ENCODE results near the gene FAM171A2.

Gene FAM171A2

GRCh38 chr17:44361292-44362260, 2.1 kb downstream of the FAM171A2 start:
- no peak for DNase-seq (ENCODE audit: low read depth in 2 of 2)

GRCh38 chr17:44360826-44361225, 2.8 kb downstream of the FAM171A2 start:
- no peak for DNase-seq (ENCODE audit: low read depth in 2 of 2)

- DNase-seq (ENCODE audit: low read depth in 2 of 2) = no peak
These were observed 3.5 kb downstream of the FAM171A2 start for GRCh38 chr17:44360144-44360533.

DNA sequence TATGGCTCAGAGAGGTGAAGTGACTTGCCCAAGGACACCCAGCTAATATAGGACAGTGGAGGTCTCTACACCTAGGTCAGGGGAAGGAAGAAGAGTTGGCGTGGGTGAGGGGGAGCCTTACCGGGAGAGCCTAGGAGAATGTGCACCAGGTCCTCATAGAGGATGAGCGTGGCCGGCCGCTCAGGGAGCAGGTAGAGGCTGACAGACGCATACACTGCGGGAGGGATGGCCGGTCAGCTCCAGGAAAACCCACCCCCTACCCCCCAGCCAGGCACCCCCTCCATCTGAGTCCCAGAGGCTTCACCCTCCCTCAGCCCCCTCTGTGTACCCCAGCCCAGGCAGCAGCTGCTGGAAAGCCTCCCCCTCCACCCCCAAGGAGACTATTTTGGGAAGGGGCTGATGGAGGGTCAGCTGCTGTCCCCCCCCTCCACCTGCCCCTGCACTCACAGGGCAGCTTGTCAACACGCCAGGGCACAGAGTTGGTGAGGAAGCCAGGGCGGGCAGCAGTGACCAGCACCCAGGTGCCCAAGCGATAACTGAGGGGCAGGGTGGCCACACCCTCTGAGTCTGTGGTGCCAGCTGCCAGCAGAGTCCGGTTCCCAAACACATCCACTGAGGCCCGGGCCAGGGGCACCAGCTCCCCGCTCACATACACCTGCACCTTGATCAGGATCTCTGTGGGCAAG, 4.1 kb downstream of the FAM171A2 start:
- DNase-seq (ENCODE audit: low read depth in 2 of 2) = no peak

- DNase-seq (ENCODE audit: low read depth in 2 of 2) = no peak
These were observed 4.6 kb downstream of the FAM171A2 start for GRCh38 chr17:44359006-44359405.

DNA sequence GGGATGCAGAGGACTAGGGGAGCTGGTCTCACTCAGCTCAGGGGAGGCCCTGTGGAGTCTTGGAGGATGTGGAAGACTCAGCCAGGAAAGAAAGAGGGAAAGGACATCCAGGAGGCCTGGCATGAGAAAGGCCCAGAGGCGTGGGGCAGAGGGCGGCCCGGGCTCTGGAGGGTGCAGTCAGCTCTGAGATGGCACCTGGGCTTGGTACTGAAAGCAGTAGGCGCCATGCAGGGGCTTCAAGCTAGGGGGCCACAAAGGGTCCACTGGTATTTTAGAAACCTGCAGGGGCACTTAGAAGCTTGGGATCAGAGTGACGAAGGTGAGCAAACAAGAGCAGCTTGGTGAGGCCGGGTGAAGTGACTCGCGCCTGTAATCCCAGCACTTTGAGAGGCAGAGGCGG, 5.6 kb downstream of the FAM171A2 start:
- no peak for DNase-seq (ENCODE audit: low read depth in 2 of 2)

DNA sequence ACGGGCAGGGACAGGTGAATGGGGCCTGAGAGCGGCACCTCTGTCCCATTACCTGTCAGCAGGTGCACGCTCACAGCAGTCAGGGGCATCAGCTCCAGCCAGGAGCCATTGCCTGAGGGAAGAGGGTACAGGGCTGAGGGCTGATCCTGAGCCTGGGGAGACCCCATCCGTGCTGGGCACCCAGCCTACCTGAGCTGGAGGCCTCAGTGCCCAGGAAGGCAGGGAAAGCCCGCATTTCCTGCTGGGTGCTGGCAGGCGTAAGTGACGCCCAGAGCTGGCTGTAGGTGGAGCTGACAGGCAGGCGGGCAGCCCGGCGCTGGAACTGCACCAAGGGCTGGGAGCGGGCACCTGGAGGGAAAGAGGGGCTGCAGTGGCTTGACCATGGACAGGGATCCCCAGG, 7.4 kb downstream of the FAM171A2 start:
- DNase-seq (ENCODE audit: low read depth in 2 of 2) = no peak

DNA sequence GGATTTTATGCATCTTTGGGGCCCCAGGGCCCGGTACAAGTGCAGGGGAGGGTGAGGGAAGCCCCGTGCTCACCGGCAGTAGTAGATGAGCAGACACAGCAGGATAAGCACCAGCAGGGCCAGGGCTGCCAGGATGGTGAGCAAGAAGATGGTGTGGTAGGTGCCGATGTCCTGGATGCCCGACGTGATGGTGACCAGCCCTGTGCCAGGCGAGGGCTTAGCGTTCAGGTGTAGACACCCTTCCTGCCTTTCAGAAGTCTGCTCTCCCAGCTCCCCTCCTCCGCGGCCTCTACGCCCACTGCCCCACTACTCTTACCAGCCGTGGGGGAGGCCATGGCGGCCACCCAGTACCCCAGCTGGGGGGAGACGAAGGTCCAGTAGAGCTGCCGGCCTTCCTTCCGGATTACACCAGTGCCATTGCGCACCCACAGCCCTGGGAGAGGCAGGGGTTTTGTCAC, 8.0 kb downstream of the FAM171A2 start:
- DNase-seq (ENCODE audit: low read depth in 2 of 2) = no peak

- peak; percentile 30 to 56 for DNase-seq (ENCODE audit: low read depth in 2 of 2)
These were observed 8.8 kb downstream of the FAM171A2 start for GRCh38 chr17:44354582-44355561.

GRCh38 chr17:44353672-44354331, 9.9 kb downstream of the FAM171A2 start:
- no peak for DNase-seq (ENCODE audit: low read depth in 2 of 2)

DNA sequence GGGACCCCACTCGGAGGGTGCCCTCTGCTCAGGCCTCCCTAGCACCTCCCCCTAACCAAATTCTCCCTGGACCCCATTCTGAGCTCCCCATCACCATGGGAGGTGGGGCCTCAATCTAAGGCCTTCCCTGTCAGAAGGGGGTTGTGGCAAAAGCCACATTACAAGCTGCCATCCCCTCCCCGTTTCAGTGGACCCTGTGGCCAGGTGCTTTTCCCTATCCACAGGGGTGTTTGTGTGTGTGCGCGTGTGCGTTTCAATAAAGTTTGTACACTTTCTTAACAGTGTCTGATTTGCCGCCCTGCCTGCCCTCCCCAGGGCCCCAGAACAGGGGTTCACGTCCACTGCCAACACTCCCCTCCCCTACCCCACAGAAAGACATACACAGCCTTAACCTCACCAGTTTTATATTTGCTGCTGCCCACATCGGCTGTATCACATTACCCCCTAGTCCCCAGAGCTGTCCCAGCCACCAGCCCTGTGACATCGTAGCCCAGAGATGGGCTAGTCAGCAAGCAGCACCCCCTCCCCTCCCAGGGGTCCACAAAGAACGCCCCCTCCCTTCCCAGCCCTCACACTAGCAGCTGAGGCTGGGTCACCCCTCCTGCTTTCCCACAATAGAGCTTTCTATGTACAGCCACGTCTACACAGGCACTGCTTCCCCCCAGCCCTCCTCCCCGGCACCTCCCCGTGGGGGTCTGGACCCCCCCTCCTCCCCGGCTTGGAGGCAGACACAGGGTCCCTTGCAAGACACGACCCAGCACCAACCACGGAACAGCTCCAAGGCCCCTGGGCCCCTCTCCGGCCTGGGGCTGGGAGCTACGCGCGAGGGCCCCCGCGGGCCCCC, 10.6 kb downstream of the FAM171A2 start:
- DNase-seq (ENCODE audit: low read depth in 2 of 2) = no peak

DNA sequence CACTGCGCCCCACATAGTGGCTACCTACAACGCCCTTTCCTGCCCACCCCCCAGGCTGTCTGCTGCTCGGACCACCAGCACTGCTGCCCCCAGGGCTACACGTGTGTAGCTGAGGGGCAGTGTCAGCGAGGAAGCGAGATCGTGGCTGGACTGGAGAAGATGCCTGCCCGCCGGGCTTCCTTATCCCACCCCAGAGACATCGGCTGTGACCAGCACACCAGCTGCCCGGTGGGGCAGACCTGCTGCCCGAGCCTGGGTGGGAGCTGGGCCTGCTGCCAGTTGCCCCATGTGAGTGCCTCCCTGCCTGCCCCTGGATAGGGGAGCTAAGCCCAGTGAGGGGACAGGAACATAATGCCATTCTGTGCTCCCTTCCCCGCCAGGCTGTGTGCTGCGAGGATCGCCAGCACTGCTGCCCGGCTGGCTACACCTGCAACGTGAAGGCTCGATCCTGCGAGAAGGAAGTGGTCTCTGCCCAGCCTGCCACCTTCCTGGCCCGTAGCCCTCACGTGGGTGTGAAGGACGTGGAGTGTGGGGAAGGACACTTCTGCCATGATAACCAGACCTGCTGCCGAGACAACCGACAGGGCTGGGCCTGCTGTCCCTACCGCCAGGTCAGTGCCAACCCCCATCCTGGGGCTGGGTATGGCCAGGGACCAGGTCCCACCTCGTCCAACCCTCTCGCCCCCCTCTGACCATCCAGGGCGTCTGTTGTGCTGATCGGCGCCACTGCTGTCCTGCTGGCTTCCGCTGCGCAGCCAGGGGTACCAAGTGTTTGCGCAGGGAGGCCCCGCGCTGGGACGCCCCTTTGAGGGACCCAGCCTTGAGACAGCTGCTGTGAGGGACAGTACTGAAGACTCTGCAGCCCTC, 11.5 kb downstream of the FAM171A2 start:
- no peak for DNase-seq (ENCODE audit: low read depth in 2 of 2)

- DNase-seq (ENCODE audit: low read depth in 2 of 2) = no peak
These were observed 12.2 kb downstream of the FAM171A2 start for GRCh38 chr17:44351464-44351863.

DNA sequence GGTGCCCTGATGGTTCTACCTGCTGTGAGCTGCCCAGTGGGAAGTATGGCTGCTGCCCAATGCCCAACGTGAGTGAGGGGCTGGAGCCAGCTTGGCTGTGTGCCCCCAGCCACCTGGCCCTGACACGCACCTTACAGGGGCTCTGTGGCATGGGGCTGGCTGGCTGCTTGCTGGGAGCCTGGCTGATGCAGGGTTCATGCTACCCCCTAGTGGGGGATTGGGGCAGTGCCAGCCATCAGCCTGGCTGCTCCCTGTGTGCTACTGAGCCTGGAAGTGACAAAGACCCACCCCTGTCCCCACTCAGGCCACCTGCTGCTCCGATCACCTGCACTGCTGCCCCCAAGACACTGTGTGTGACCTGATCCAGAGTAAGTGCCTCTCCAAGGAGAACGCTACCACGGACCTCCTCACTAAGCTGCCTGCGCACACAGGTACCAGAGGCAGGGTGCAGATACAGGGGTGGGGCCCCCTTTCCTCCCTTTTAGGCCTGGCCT, 12.9 kb downstream of the FAM171A2 start:
- DNase-seq (ENCODE audit: low read depth in 2 of 2) = peak; percentile 53 to 72

DNA sequence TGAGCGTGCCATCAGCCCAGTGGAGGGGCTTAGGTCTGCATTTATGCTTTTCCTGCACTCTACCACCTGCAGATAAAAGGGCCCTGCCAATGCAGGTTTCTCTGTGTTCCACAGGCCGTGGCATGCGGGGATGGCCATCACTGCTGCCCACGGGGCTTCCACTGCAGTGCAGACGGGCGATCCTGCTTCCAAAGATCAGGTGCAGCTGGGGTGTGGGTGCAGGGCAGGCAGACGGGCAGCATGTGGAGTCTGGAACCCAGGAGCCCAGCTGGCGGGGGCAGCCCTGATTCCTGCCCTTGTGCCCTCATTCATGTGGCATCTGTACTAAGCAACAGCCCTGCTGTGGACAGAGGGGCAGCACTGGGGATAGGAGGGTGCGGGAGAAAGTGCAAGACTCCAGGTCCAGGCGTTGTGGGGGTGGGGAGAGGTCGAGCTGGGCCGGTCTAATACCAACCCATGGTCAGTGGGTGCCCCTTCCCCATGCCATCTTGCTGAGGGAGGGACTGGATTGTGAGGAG, 14.0 kb downstream of the FAM171A2 start:
- DNase-seq (ENCODE audit: low read depth in 2 of 2) = no peak

GRCh38 chr17:44348988-44349364, 14.7 kb downstream of the FAM171A2 start:
- DNase-seq (ENCODE audit: low read depth in 2 of 2) = no peak

GRCh38 chr17:44348234-44348987, 15.2 kb downstream of the FAM171A2 start:
- no peak for DNase-seq (ENCODE audit: low read depth in 2 of 2)
